Activated CD4-positive, alpha-beta memory T cell treated with anti-CD3 and anti-CD28 coated beads for 36 hours (primary cell): Measurements from ENCODE around the gene TMEM238. TPM values are rescaled to one million over a fixed set of nuclear protein-coding genes. Genes with fewer than 3 reads are reported as not detected.
"Not testable (repeated sequence)": the region's sequence is repeated elsewhere in the genome, so short reads cannot be mapped to it uniquely, and the experiment has no call there.

Experiments
- CTCF ChIA-PET: fragments of 350-600 bp; sonication (Branson Sonifier 250); formaldehyde crosslinking; loops from one replicate; lab custom pipeline; 2021; ENCODE audit warnings: antibody characterized with exemption, inconsistent platforms; lab: Charles Lee
- POLR2A ChIA-PET: fragments of 350-600 bp; sonication (Branson Sonifier 250); formaldehyde crosslinking; loops from one replicate; lab custom pipeline; 2021; ENCODE audit warnings: antibody characterized with exemption; lab: Charles Lee
- DNase-seq: peaks from one replicate; pipeline ENCODE4 v3.0.0-alpha.2; 2020
- H3K27ac Mint-ChIP-seq: one replicate; pipeline ENCODE4 v1.8.0; 2021; ENCODE audit warnings: mixed read lengths
- H3K27me3 Mint-ChIP-seq: one replicate; pipeline ENCODE4 v1.8.0; 2021; ENCODE audit warnings: mixed read lengths
- H3K36me3 Mint-ChIP-seq: one replicate; pipeline ENCODE4 v1.8.0; 2021; ENCODE audit warnings: mixed read lengths
- H3K4me1 Mint-ChIP-seq: one replicate; pipeline ENCODE4 v1.8.0; 2021; ENCODE audit warnings: low read depth, mixed read lengths
- H3K4me3 Mint-ChIP-seq: one replicate; pipeline ENCODE4 v1.8.0; 2021; ENCODE audit warnings: mild to moderate bottlenecking, mixed read lengths
- H3K9me3 Mint-ChIP-seq: one replicate; pipeline ENCODE4 v1.8.0; 2021; ENCODE audit warnings: mixed read lengths
- intact Hi-C: fragments of 100-400 bp; cut with micrococcal nuclease; formaldehyde crosslinking; loops from one replicate; pipeline ENCODE4 v1.15.1; 2023
- total RNA-seq, 2 experiments: library from RNA; stranded (reverse); gene quantifications; one replicate each; pipeline ENCODE4 v1.2.3, GENCODE V29; 2021

The TMEM238 gene, protein sequence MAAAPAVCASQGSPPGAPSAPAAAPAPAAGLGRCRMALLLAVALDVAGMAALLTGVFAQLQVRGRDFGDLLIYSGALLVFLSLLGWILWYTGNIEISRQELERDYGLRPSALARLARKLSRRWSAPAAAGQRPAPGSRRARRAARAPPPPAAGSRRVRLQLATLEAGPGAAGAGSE
- 1 to 10 TPM; 6.3 to 7.0 TPM for total RNA-seq

- intact Hi-C loops: loop anchor here (2.0 kb wide), 1 partner anchor 258 kb away; the partner anchor contains the start of gene ZNF581
- Mint-ChIP-seq H3K4me3 (peak within 1 kb of the TSS; percentile 96), H3K9me3 (no peaks in the 10 kb centered on the region), H3K4me1 (peaks cover 46% of the 10 kb centered on the region), H3K27me3 (no peaks in the 10 kb centered on the region), H3K36me3 (peaks cover 35% of the 10 kb centered on the region), H3K27ac (peak within 1 kb of the TSS; percentile 92)
- CTCF ChIA-PET: interaction anchor here (0.6 to 3.2 kb wide), 21 partner anchors 12 to 297 kb away, joined by 3 to 43 read pairs (median 4); partner anchors contain the start of genes HSPBP1, KMT5C, PPP6R1 and ZNF628
- POLR2A ChIA-PET: interaction anchor here (0.8 to 10.6 kb wide), 16 partner anchors 9 to 222 kb away, joined by 3 to 118 read pairs (median 8); partner anchors contain the start of genes FIZ1, HSPBP1, KMT5C and PPP6R1
- DNase-seq: peak; percentile 48
Observed at GRCh38 chr19:55384131-55384919, at the start of gene TMEM238. Gene TMEM238, minus strand, starts transcription at chr19:55384292. Its CDS starts 33 bp downstream, at chr19:55384259.

DNA sequence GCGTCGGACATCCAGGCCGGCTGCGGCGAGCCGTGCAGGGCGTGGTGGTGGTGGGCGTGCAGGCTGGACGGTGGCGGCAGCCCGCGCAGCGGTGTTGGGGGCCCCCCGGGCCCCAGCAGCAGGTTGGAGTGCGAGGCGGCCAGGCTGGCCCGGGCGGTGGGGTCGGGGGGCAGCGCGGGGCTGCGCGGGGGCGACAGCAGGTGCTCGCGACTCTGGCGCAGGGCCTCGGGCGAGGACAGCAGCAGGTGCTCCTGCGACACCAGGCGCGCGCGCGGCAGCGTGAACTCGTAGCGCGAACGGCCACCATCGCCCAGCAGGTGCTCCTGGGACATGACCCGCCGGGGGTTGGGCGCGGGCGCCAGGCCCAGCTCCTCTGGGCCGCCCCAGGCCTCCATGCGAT is 49.2 kb upstream of the TMEM238 start:
- Mint-ChIP-seq H3K4me3 (no peak overlapping the region), H3K27ac (no peak overlapping the region), H3K27me3 (peaks cover 44% of the 10 kb centered on the region), H3K9me3 (no peaks in the 10 kb centered on the region), H3K4me1 (no peaks in the 10 kb centered on the region), H3K36me3 (no peaks in the 10 kb centered on the region)
- CTCF ChIA-PET: no interaction called here
- intact Hi-C loops: no loop called here
- no peak for DNase-seq
- POLR2A ChIA-PET: no interaction called here

DNA sequence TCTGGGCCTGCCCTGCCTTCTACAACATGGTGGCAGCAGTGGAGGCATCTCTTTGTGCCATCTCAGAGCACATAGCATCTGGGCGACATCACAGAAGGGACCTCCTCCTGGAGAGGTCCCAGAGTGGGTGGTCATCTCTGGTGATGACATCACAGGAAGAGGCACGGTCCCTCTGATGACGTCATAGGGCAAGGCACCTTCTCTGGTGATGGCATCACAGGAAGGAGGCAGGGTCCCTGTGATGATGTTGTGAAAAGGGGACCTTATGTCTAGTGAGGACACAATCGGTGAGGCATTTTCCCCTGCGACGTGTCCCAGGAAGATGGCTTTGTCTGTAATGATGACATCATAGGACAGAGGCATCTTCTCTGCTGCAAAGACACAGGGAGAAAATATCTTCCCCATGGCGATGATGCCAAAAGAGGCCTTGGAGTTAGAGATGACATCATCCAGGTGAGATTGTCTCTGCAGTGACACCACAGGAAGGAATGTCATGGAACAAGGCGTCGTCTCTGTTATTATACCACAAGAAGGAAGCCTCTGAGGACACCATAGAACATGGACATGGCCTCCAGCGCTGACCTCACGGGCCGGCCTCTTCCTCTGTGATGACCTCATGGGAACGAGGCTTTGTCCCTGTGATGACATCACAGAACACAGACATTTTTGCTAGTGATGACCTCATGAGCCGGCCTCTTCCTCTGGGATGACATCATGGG is 48.3 kb upstream of the TMEM238 start:
- Mint-ChIP-seq H3K4me3 (no peak overlapping the region), H3K4me1 (no peaks in the 10 kb centered on the region), H3K27me3 (peaks cover 39% of the 10 kb centered on the region), H3K9me3 (no peaks in the 10 kb centered on the region), H3K27ac (no peak overlapping the region), H3K36me3 (no peaks in the 10 kb centered on the region)
- intact Hi-C loops: no loop called here
- no peak for DNase-seq
- ChIA-PET POLR2A (no interaction called here), CTCF (no interaction called here)

DNA sequence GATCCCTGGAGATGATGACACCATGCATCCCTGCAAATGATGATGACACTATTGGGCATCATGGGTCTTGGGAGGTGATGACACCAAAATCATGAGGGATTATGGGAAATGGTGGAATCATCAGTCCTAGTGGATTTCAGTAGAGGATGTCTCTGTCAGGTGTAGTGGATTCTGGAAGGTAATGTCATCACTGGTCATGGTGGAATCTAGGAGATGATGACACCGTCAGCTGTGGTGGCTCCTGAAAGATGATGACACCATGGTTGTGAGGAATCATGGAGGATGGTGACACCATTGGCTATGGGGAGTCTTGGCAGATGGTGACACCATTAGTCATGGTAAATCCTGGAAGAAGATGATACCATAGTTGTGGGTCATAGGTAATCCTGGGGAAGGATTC is 47.1 kb upstream of the TMEM238 start:
- DNase-seq: no peak
- no peak overlapping the region for H3K27ac Mint-ChIP-seq
- no peaks in the 10 kb centered on the region for H3K4me1 Mint-ChIP-seq
- no peaks in the 10 kb centered on the region for H3K9me3 Mint-ChIP-seq
- peaks cover 31% of the 10 kb centered on the region for H3K27me3 Mint-ChIP-seq
- no peaks in the 10 kb centered on the region for H3K36me3 Mint-ChIP-seq
- no peak overlapping the region for H3K4me3 Mint-ChIP-seq
- CTCF ChIA-PET: no interaction called here
- intact Hi-C loops: no loop called here
- POLR2A ChIA-PET: no interaction called here

- Mint-ChIP-seq H3K9me3 (no peaks in the 10 kb centered on the region), H3K4me1 (peaks cover 8% of the 10 kb centered on the region), H3K27me3 (peaks cover 17% of the 10 kb centered on the region), H3K4me3 (no peak overlapping the region), H3K36me3 (no peaks in the 10 kb centered on the region), H3K27ac (no peak overlapping the region)
- no peak for DNase-seq
- ChIA-PET POLR2A (no interaction called here), CTCF (interaction anchor here (1.1 kb wide), 1 partner anchor 285 kb away, joined by 3 read pairs; no protein-coding TSS in a partner anchor)
- intact Hi-C loops: no loop called here
Observed at GRCh38 chr19:55426042-55426441, 42.0 kb upstream of the TMEM238 start.

DNA sequence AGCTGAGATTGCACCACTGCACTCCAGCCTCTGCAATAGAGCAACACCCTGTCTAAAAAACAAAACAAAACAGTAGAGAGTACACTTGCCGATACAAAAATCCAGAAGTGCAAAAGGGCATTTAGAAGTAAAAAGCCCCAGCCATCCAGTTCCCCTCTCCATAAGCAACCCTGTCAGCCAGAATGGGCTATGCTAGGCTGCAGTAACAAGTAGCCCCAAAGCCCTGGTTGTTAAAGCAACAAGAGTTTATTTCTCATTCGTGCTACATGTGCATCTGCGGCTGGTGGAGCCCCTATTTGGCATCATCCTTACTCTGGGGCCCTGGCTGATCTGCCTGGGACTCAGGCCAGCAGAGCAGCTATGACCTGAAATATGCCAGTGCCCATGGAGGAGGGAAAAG is 40.4 kb upstream of the TMEM238 start:
- H3K27ac Mint-ChIP-seq: no peak overlapping the region
- POLR2A ChIA-PET: no interaction called here
- H3K4me1 Mint-ChIP-seq: peaks cover 14% of the 10 kb centered on the region
- intact Hi-C loops: no loop called here
- H3K36me3 Mint-ChIP-seq: no peaks in the 10 kb centered on the region
- peaks cover 9% of the 10 kb centered on the region for H3K27me3 Mint-ChIP-seq
- H3K4me3 Mint-ChIP-seq: no peak overlapping the region
- H3K9me3 Mint-ChIP-seq: no peaks in the 10 kb centered on the region
- CTCF ChIA-PET: no interaction called here
- no peak for DNase-seq

DNA sequence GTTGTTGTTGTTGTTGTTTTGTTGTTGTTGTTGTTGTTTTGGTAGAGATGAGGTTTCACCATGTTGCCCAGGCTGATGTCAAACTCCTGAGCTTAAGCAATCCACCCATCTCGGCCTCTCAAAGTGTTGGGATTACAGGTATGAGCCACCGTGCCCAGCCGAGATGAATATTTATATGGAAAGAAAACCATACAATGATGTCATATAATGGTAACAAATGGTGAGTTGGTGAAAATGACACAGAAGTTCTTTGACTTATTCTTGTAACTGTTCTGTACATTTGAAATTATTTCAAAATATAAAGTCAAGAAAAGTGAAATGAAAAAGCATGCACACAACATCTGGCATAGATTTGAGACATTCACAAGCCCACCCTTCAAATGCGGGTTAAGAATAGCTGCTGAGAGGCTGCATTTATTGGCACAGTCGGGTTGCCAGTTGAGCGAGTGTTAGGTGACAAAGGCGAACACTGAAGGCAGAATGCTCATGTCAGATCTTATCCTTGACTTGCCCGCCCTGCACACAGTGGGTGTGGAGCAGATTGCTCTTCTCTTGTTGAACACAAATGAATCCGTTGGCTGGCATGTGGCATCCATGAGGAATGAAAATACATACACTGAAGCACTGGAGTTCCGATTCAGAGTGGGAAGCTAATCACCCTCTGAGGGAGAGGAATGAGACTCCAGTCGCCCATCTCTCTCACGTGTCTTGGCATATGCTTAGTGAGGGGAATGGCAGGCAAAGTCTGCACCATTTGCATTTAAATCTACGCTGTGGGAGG is 39.3 kb upstream of the TMEM238 start:
- intact Hi-C loops: no loop called here

DNA sequence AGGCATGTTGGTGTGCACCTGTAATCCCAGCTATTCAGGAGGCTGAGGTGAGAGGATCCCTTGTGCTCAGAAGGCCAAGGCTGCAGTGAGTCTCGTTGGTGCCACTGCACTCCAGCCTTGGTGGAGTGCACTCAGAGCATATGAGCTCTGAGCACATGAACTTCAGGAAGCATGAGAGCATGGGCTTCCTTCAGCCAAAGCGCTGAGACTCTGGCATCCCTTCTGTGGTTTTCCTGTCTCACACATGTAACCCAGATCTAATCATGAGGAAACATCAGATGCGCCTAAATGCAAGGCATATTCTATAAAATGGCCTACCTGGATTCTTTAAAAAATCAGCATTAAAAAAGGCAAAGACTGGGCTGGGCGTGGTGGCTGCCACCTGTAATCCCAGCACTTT is 37.2 kb upstream of the TMEM238 start:
- H3K27ac Mint-ChIP-seq, H3K4me3 Mint-ChIP-seq, intact Hi-C loops, H3K9me3 Mint-ChIP-seq, H3K27me3 Mint-ChIP-seq, DNase-seq, POLR2A ChIA-PET, H3K36me3 Mint-ChIP-seq: not testable (repeated sequence)
- CTCF ChIA-PET: interaction anchor here (1.2 to 2.1 kb wide), 2 partner anchors 119 to 129 kb away, joined by 5 to 7 read pairs; no protein-coding TSS in a partner anchor
- H3K4me1 Mint-ChIP-seq: peaks cover 18% of the 10 kb centered on the region

More for the DNA sequence above, 39.3 kb upstream of the TMEM238 start:
- no peak overlapping the region for H3K27ac Mint-ChIP-seq
- H3K4me3 Mint-ChIP-seq: no peak overlapping the region
- POLR2A ChIA-PET: interaction anchor here (1.1 kb wide), 1 partner anchor 84 kb away, joined by 3 read pairs; no protein-coding TSS in a partner anchor
- no peaks in the 10 kb centered on the region for H3K36me3 Mint-ChIP-seq
- DNase-seq: no peak
- CTCF ChIA-PET: interaction anchor here (0.7 to 1.1 kb wide), 3 partner anchors 80 to 282 kb away, joined by 3 to 5 read pairs (median 4); no protein-coding TSS in a partner anchor
- H3K9me3 Mint-ChIP-seq: no peaks in the 10 kb centered on the region
- H3K27me3 Mint-ChIP-seq: peaks cover 2% of the 10 kb centered on the region
- peaks cover 14% of the 10 kb centered on the region for H3K4me1 Mint-ChIP-seq

DNA sequence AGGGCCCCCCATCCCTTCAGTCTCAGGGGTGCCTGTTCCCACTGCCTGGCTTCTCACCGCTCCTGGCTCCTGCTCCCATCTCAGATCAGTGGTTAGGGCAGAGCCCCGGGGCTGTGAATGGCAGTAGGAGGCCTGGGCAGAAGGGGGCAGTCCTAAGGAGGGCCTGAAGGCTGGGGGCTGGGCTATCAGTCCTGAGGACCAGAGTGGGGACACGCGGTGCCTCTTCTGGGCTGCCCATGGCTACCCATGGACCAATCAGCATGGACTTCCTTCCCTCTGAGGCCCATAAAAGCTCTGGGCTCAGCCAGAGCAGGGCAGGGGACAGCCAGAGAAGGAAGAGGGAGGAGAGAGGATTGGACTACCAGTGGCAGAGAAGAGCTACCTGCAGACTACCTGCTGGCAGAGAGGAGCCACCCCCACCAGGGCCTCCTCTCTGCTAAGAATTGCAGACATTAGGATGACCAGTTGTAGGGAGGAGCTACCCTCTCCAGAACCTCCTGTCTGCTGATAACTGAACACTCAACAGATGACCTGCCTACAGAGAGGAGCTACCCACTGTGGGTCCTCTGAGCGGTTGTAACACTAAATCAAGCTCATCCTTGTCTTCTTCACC is 35.6 kb upstream of the TMEM238 start:
- intact Hi-C loops: no loop called here
- Mint-ChIP-seq H3K27me3 (no peaks in the 10 kb centered on the region), H3K4me1 (peaks cover 18% of the 10 kb centered on the region), H3K9me3 (no peaks in the 10 kb centered on the region), H3K36me3 (no peaks in the 10 kb centered on the region), H3K27ac (no peak overlapping the region), H3K4me3 (no peak overlapping the region)
- ChIA-PET POLR2A (interaction anchor here (0.7 kb wide), 1 partner anchor 11 kb away, joined by 3 read pairs; no protein-coding TSS in a partner anchor), CTCF (interaction anchor here (1.0 to 3.0 kb wide), 5 partner anchors 12 to 278 kb away, joined by 3 to 22 read pairs (median 4); partner anchors contain the start of gene UBE2S)
- DNase-seq: no peak

- no peak for DNase-seq
- Mint-ChIP-seq H3K4me1 (peaks cover 18% of the 10 kb centered on the region), H3K27ac (no peak overlapping the region), H3K9me3 (no peaks in the 10 kb centered on the region), H3K27me3 (no peaks in the 10 kb centered on the region), H3K4me3 (no peak overlapping the region), H3K36me3 (no peaks in the 10 kb centered on the region)
- POLR2A ChIA-PET: no interaction called here
- CTCF ChIA-PET: interaction anchor here (0.6 to 3.0 kb wide), 13 partner anchors 10 to 330 kb away, joined by 3 to 22 read pairs (median 5); partner anchors contain the start of gene UBE2S
- intact Hi-C loops: no loop called here
Observed at GRCh38 chr19:55419103-55419502, 35.0 kb upstream of the TMEM238 start.

- ChIA-PET POLR2A (no interaction called here), CTCF (interaction anchor here (0.6 to 3.0 kb wide), 20 partner anchors 9 to 481 kb away, joined by 3 to 22 read pairs (median 4); partner anchors contain the start of genes KMT5C, PPP6R1, TMEM238 and UBE2S)
- intact Hi-C loops: no loop called here
- no peaks in the 10 kb centered on the region for H3K9me3 Mint-ChIP-seq
- peak; percentile 62 for DNase-seq
- no peak overlapping the region for H3K27ac Mint-ChIP-seq
- no peaks in the 10 kb centered on the region for H3K27me3 Mint-ChIP-seq
- H3K4me3 Mint-ChIP-seq: no peak overlapping the region
- H3K36me3 Mint-ChIP-seq: no peaks in the 10 kb centered on the region
- peaks cover 18% of the 10 kb centered on the region for H3K4me1 Mint-ChIP-seq
Observed at GRCh38 chr19:55418185-55418584, 34.1 kb upstream of the TMEM238 start.
